Amniotic stem cell (primary cell): Measurements from ENCODE around the gene TK2.
"Not testable (repeated sequence)": the region's sequence is repeated elsewhere in the genome, so short reads cannot be mapped to it uniquely, and the experiment has no call there.

Experiments
- DNase-seq: peaks from one replicate; lab custom pipeline; 2025; lab: John Stamatoyannopoulos, UW

Gene TK2

GRCh38 chr16:66572356-66572755 is 22.4 kb upstream of the TK2 start:
- DNase-seq: no peak

GRCh38 chr16:66569827-66570405 is 20.0 kb upstream of the TK2 start:
- no peak for DNase-seq

GRCh38 chr16:66569131-66569530 is 19.2 kb upstream of the TK2 start:
- peak; percentile 7 for DNase-seq

- DNase-seq: no peak
Observed at GRCh38 chr16:66568355-66568754, 18.4 kb upstream of the TK2 start.

- not testable (repeated sequence) for DNase-seq
Observed at GRCh38 chr16:66567270-66567669, 17.3 kb upstream of the TK2 start.

- DNase-seq: no peak
Observed at GRCh38 chr16:66566051-66566901, 16.4 kb upstream of the TK2 start, which contains the start of gene CMTM1. TSS of gene CMTM1 (plus strand) at chr16:66566439. CDS start at chr16:66566514, 75 bp downstream.

- no peak for DNase-seq
Observed at GRCh38 chr16:66563574-66564334, 13.8 kb upstream of the TK2 start.

- DNase-seq: no peak
Observed at GRCh38 chr16:66562986-66563385, 13.1 kb upstream of the TK2 start.

- no peak for DNase-seq
Observed at GRCh38 chr16:66562409-66562808, 12.5 kb upstream of the TK2 start.

GRCh38 chr16:66561381-66562080 is 11.6 kb upstream of the TK2 start:
- no peak for DNase-seq

- no peak for DNase-seq
Observed at GRCh38 chr16:66560107-66560506, 10.2 kb upstream of the TK2 start.

GRCh38 chr16:66554495-66554894 is 4.6 kb upstream of the TK2 start:
- no peak for DNase-seq

GRCh38 chr16:66554021-66554420 is 4.1 kb upstream of the TK2 start:
- DNase-seq: no peak

- DNase-seq: no peak
Observed at GRCh38 chr16:66553223-66553622, 3.3 kb upstream of the TK2 start.

GRCh38 chr16:66552286-66553177 is 2.6 kb upstream of the TK2 start, which contains the start of gene CKLF:
TSS of gene CKLF (plus strand) at chr16:66552576. CDS start at chr16:66552716, 140 bp downstream.
- DNase-seq: peak; percentile 30

- no peak for DNase-seq
Observed at GRCh38 chr16:66551788-66552285, 1.9 kb upstream of the TK2 start.

GRCh38 chr16:66551348-66551759 is 1.4 kb upstream of the TK2 start:
- DNase-seq: no peak

- no peak for DNase-seq
Observed at GRCh38 chr16:66548868-66549267, 1.1 kb downstream of the TK2 start.

- no peak for DNase-seq
Observed at GRCh38 chr16:66548068-66548467, 1.9 kb downstream of the TK2 start.

GRCh38 chr16:66547101-66547989 is 2.6 kb downstream of the TK2 start:
- DNase-seq: no peak
